LNCaP clone FGC (cell line): ENCODE results near the gene CRKL.

ENCODE experiments used
- DNase-seq: peaks from one replicate; pipeline ENCODE4 v3.0.0-alpha.2; 2011; ENCODE audit warnings: low read depth
- H3K4me3 ChIP-seq: 2 replicates; pipeline ENCODE4 v1.5.1; 2011; ENCODE audit warnings: mild to moderate bottlenecking, low read depth, low read length, control low read depth
- CTCF ChIP-seq: IDR thresholded peaks from 2 replicates; pipeline ENCODE4 v1.5.1; 2012; ENCODE audit warnings: mild to moderate bottlenecking; ENCODE audit not compliant: control insufficient read depth, insufficient read depth; ENCODE audit errors: extremely low read depth

The CRKL gene

GRCh38 chr22:20983081-20983771 is 66.0 kb downstream of the CRKL start:
- DNase-seq = no peak
- TF ChIP-seq CTCF = no peak
- peak overlapping the region; percentile 91 for H3K4me3 ChIP-seq

DNA sequence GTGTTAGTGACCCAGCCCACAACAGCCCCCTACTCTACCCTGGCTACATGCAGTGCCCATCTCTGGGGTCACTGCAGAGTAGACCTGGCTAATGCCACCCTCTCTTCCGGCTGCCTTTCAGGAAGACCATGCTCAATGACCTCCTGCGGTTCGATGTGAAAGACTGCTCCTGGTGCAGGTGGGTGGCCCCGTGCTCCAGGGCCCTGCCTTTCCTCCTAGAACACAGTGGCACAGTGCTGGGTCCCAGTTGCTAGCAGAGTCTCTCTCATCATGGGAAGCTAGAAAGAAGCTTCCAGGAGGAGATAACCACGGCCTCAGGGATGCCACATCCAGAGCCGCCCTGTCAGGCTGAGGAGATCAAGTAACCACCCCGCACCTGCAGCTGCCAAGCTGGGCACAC is 68.5 kb downstream of the CRKL start:
- H3K4me3 ChIP-seq = no peak overlapping the region
- DNase-seq = no peak
- TF ChIP-seq CTCF = no peak

GRCh38 chr22:20986365-20986764 is 69.2 kb downstream of the CRKL start:
- no peak for TF ChIP-seq CTCF
- H3K4me3 ChIP-seq = no peak overlapping the region
- no peak for DNase-seq

GRCh38 chr22:20987375-20987774 is 70.2 kb downstream of the CRKL start:
- no peak overlapping the region for H3K4me3 ChIP-seq
- DNase-seq = no peak
- no peak for TF ChIP-seq CTCF

- H3K4me3 ChIP-seq = no peak overlapping the region
Measured at GRCh38 chr22:20988573-20989322, 71.5 kb downstream of the CRKL start.

GRCh38 chr22:20989323-20990138 is 72.3 kb downstream of the CRKL start:
- no peak for DNase-seq
- H3K4me3 ChIP-seq = no peak overlapping the region
- TF ChIP-seq CTCF = no peak

More at GRCh38 chr22:20988573-20989322, 71.5 kb downstream of the CRKL start:
- no peak for TF ChIP-seq CTCF
- no peak for DNase-seq
